Measurements from ENCODE around the gene LRTM2.

LRTM2 gene

DNA sequence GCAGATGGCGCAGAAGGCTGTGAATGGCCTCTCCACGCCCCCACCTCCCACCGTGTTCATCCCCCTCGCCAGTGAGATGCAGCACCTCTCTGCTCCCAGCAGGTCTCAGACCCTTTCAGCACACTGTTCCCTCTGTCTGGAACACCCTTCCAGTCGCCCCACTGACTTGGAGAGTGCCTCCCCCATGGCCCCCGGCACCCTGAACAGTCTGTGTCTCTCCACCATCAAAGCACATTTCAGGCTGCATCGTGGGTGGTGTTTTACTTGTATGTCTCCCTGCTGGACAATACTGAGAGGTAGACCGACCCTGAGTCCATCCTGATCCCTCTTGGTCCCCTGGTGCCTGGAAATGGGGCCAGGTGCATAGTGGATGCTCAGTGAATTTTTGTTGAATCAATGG lies 63.1 kb downstream of the LRTM2 start (continued):
- TF ChIP-seq, protein P1, sequence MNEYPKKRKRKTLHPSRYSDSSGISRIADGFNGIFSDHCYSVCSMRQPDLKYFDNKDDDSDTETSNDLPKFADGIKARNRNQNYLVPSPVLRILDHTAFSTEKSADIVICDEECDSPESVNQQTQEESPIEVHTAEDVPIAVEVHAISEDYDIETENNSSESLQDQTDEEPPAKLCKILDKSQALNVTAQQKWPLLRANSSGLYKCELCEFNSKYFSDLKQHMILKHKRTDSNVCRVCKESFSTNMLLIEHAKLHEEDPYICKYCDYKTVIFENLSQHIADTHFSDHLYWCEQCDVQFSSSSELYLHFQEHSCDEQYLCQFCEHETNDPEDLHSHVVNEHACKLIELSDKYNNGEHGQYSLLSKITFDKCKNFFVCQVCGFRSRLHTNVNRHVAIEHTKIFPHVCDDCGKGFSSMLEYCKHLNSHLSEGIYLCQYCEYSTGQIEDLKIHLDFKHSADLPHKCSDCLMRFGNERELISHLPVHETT (tag by site-specific recombination; IDR thresholded peaks at IDR 0.05): no peak
- TF ChIP-seq, protein P2, sequence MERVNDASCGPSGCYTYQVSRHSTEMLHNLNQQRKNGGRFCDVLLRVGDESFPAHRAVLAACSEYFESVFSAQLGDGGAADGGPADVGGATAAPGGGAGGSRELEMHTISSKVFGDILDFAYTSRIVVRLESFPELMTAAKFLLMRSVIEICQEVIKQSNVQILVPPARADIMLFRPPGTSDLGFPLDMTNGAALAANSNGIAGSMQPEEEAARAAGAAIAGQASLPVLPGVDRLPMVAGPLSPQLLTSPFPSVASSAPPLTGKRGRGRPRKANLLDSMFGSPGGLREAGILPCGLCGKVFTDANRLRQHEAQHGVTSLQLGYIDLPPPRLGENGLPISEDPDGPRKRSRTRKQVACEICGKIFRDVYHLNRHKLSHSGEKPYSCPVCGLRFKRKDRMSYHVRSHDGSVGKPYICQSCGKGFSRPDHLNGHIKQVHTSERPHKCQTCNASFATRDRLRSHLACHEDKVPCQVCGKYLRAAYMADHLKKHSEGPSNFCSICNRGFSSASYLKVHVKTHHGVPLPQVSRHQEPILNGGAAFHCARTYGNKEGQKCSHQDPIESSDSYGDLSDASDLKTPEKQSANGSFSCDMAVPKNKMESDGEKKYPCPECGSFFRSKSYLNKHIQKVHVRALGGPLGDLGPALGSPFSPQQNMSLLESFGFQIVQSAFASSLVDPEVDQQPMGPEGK (tag by site-specific recombination; IDR thresholded peaks at IDR 0.05): no peak
- TF ChIP-seq ZNF292 (tag by site-specific recombination; IDR thresholded peaks at IDR 0.05; ENCODE audit: borderline replicate concordance, low read depth) (no peak), ZNF514 (tag by site-specific recombination; IDR thresholded peaks at IDR 0.05) (no peak), ZNF571 (tag by site-specific recombination; IDR thresholded peaks at IDR 0.05) (no peak), ZNF423 (tag by site-specific recombination; IDR thresholded peaks at IDR 0.05) (no peak), ZNF311 (tag by site-specific recombination; IDR thresholded peaks at IDR 0.05; ENCODE audit: borderline replicate concordance) (no peak), GLIS1 (tag by site-specific recombination; IDR thresholded peaks at IDR 0.05) (no peak), ZNF837 (tag by site-specific recombination; IDR thresholded peaks at IDR 0.05) (no peak), ZNF530 (tag by site-specific recombination; IDR thresholded peaks at IDR 0.05; ENCODE audit: low read depth) (no peak)
- TF ChIP-seq, protein P3, sequence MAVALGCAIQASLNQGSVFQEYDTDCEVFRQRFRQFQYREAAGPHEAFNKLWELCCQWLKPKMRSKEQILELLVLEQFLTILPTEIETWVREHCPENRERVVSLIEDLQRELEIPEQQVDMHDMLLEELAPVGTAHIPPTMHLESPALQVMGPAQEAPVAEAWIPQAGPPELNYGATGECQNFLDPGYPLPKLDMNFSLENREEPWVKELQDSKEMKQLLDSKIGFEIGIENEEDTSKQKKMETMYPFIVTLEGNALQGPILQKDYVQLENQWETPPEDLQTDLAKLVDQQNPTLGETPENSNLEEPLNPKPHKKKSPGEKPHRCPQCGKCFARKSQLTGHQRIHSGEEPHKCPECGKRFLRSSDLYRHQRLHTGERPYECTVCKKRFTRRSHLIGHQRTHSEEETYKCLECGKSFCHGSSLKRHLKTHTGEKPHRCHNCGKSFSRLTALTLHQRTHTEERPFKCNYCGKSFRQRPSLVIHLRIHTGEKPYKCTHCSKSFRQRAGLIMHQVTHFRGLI (tag by site-specific recombination; IDR thresholded peaks at IDR 0.05): no peak
- TF ChIP-seq, protein P4, sequence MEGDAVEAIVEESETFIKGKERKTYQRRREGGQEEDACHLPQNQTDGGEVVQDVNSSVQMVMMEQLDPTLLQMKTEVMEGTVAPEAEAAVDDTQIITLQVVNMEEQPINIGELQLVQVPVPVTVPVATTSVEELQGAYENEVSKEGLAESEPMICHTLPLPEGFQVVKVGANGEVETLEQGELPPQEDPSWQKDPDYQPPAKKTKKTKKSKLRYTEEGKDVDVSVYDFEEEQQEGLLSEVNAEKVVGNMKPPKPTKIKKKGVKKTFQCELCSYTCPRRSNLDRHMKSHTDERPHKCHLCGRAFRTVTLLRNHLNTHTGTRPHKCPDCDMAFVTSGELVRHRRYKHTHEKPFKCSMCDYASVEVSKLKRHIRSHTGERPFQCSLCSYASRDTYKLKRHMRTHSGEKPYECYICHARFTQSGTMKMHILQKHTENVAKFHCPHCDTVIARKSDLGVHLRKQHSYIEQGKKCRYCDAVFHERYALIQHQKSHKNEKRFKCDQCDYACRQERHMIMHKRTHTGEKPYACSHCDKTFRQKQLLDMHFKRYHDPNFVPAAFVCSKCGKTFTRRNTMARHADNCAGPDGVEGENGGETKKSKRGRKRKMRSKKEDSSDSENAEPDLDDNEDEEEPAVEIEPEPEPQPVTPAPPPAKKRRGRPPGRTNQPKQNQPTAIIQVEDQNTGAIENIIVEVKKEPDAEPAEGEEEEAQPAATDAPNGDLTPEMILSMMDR (tag by site-specific recombination; IDR thresholded peaks at IDR 0.05): no peak

DNA sequence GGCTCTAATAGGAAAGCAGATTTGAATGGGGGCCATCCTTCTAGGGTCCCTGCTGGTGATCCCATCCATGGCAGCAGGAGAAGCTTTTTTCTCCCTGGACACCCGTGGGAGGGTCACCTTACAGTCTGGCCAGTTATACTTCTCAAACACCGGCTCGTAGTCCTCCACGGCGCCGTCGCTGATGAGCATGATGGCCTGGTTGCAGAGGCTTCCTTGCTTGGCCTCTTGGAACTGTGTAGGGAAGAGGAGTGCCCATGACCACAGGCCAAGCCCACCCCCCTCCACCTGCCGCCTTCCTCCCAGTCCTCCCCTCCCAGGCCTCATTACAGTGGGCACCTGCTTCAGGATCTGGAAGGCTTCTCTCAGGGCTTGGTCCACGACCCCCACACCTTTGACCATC lies 64.3 kb downstream of the LRTM2 start:
- ChIA-PET CTCF (no interaction called here), POLR2A (no interaction called here)
- Histone ChIP-seq H3K27ac (ENCODE audit: extremely low read depth, low read depth, low read length) (no peak overlapping the region), H3K9me3 (ENCODE audit: control insufficient read depth, insufficient read depth, low read depth, low read length) (no peaks in the 10 kb centered on the region), H3K4me3 (ENCODE audit: low read depth, low read length) (no peak overlapping the region), H3K4me1 (ENCODE audit: control insufficient read depth, insufficient read depth, low read length) (no peaks in the 10 kb centered on the region), H3K36me3 (ENCODE audit: control insufficient read depth in 2 of 2, insufficient read depth in 1 of 2, low read length in 2 of 2) (no peaks in the 10 kb centered on the region)
- TF ChIP-seq, protein P5, sequence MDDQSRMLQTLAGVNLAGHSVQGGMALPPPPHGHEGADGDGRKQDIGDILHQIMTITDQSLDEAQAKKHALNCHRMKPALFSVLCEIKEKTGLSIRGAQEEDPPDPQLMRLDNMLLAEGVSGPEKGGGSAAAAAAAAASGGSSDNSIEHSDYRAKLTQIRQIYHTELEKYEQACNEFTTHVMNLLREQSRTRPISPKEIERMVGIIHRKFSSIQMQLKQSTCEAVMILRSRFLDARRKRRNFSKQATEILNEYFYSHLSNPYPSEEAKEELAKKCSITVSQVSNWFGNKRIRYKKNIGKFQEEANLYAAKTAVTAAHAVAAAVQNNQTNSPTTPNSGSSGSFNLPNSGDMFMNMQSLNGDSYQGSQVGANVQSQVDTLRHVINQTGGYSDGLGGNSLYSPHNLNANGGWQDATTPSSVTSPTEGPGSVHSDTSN (CRISPR knock-in tag; IDR thresholded peaks at IDR 0.05): no peak
- TF ChIP-seq KLF7 (tag by site-specific recombination; IDR thresholded peaks at IDR 0.05; ENCODE audit: borderline replicate concordance) (no peak), KLF16 (tag by site-specific recombination; IDR thresholded peaks at IDR 0.05) (no peak), ZNF112 (tag by site-specific recombination; IDR thresholded peaks at IDR 0.05) (no peak), ZNF433 (tag by site-specific recombination; IDR thresholded peaks at IDR 0.05; ENCODE audit: low read depth) (no peak), ZNF350 (tag by site-specific recombination; IDR thresholded peaks at IDR 0.05) (no peak), REPIN1 (tag by site-specific recombination; IDR thresholded peaks at IDR 0.05; ENCODE audit: low read depth) (no peak), ZNF544 (tag by site-specific recombination; IDR thresholded peaks at IDR 0.05) (no peak), BCL11B (tag by site-specific recombination; IDR thresholded peaks at IDR 0.05; ENCODE audit: low read depth) (no peak), ZNF223 (tag by site-specific recombination; IDR thresholded peaks at IDR 0.05) (no peak)
- TF ChIP-seq, protein P4 (tag by site-specific recombination; IDR thresholded peaks at IDR 0.05): no peak
- TF ChIP-seq, protein P6, sequence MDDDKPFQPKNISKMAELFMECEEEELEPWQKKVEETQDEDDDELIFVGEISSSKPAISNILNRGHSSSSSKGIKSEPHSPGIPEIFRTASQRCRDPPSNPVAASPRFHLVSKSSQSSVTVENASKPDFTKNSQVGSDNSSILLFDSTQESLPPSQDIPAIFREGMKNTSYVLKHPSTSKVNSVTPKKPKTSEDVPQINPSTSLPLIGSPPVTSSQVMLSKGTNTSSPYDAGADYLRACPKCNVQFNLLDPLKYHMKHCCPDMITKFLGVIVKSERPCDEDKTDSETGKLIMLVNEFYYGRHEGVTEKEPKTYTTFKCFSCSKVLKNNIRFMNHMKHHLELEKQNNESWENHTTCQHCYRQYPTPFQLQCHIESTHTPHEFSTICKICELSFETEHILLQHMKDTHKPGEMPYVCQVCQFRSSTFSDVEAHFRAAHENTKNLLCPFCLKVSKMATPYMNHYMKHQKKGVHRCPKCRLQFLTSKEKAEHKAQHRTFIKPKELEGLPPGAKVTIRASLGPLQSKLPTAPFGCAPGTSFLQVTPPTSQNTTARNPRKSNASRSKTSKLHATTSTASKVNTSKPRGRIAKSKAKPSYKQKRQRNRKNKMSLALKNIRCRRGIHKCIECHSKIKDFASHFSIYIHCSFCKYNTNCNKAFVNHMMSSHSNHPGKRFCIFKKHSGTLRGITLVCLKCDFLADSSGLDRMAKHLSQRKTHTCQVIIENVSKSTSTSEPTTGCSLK (tag by site-specific recombination; IDR thresholded peaks at IDR 0.05): no peak
- TF ChIP-seq, protein P7, sequence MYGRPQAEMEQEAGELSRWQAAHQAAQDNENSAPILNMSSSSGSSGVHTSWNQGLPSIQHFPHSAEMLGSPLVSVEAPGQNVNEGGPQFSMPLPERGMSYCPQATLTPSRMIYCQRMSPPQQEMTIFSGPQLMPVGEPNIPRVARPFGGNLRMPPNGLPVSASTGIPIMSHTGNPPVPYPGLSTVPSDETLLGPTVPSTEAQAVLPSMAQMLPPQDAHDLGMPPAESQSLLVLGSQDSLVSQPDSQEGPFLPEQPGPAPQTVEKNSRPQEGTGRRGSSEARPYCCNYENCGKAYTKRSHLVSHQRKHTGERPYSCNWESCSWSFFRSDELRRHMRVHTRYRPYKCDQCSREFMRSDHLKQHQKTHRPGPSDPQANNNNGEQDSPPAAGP (tag by site-specific recombination; IDR thresholded peaks at IDR 0.05): no peak
